Gastroesophageal sphincter (tissue), 4 donors: ENCODE measurements around the gene PRDM16. TPM values are rescaled to one million over a fixed set of nuclear protein-coding genes. Genes with fewer than 3 reads are reported as not detected.
A peak's percentile ranks its signal among the peaks of the same experiment; 100 is the strongest.

Source experiments
- ATAC-seq: fragments of 150-250 bp; one replicate; pipeline ENCODE4 v1.9.1; 2016; ENCODE audit warnings: mild to moderate bottlenecking, moderate library complexity
- H3K27ac ChIP-seq, 4 donors: fragments of 200-600 bp; sonication (generic) in 3 of 4; 1 replicate in 3 of 4; 2 replicates in 1 of 4; pipeline ENCODE4 v1.5.1; 2016 to 2019
- H3K27me3 ChIP-seq: fragments of 200-600 bp; sonication (generic); one replicate; pipeline ENCODE4 v1.5.1; 2019
- H3K36me3 ChIP-seq, 2 donors: fragments of 200-600 bp; sonication (generic); one replicate each; pipeline ENCODE4 v1.5.1; 2019; ENCODE audit warnings: control low read depth in 1 of 2
- H3K4me1 ChIP-seq, 3 donors: fragments of 200-600 bp; sonication (generic); 1 replicate in 2 of 3; 2 replicates in 1 of 3; pipeline ENCODE4 v1.5.1; 2016 to 2019; ENCODE audit warnings: control low read depth in 2 of 3
- H3K4me3 ChIP-seq, 2 donors: fragments of 200-600 bp; sonication (generic); one replicate each; pipeline ENCODE4 v1.5.1; 2019; ENCODE audit warnings: mild to moderate bottlenecking in 1 of 2, moderate library complexity in 1 of 2
- H3K9me3 ChIP-seq, 3 donors: fragments of 200-600 bp; sonication (generic); one replicate each; pipeline ENCODE4 v1.5.1; 2017 to 2019; ENCODE audit warnings: control low read depth in 2 of 3
- CTCF ChIP-seq, 4 experiments: fragments of 200-600 bp in 2 of 4; fragments of 450-650 bp in 2 of 4; sonication (generic) in 1 of 4; IDR thresholded peaks; one replicate each; pipeline ENCODE4 v1.5.1; 2017 to 2019; ENCODE audit warnings: antibody characterized with exemption in 4 of 4, mild to moderate bottlenecking in 2 of 4, moderate library complexity in 2 of 4
- EP300 ChIP-seq: sonication (generic); formaldehyde crosslinking; IDR thresholded peaks from one replicate; pipeline ENCODE4 v1.6.1; 2017; ENCODE audit warnings: antibody characterized with exemption, mild to moderate bottlenecking
- POLR2A ChIP-seq, 2 donors: fragments of 450-650 bp; IDR thresholded peaks; one replicate each; pipeline ENCODE4 v1.6.1; 2017; ENCODE audit warnings: antibody characterized with exemption in 2 of 2, mild to moderate bottlenecking in 2 of 2, moderate library complexity in 1 of 2
- POLR2AphosphoS5 ChIP-seq: sonication (generic); formaldehyde crosslinking; IDR thresholded peaks from one replicate; pipeline ENCODE4 v1.6.1; 2017; ENCODE audit warnings: antibody characterized with exemption
- WGBS, 2 donors: methylation state at CpG; one replicate each; pipeline ENCODE4 v1.1.5; 2018; ENCODE audit warnings: low coverage in 1 of 2; 5-methylcytosine and 5-hydroxymethylcytosine counted together
- total RNA-seq, 4 donors: library from RNA; depleted of rRNA; stranded (reverse); fragments of >200 nt; gene quantifications; one replicate each; pipeline ENCODE4 v1.1.0, GENCODE V29; 2016

PRDM16 gene
- total RNA-seq, 4 donors from 2014 or later = 1.1 to 3.4 (median 1.6) TPM

- TF ChIP-seq POLR2AphosphoS5 (no peak), CTCF (IDR thresholded peaks at IDR 0.05) (no peak), EP300 (no peak), POLR2A (IDR thresholded peaks at IDR 0.05) (no peak)
- no peaks in the 10 kb centered on the region for H3K36me3 ChIP-seq
- no peaks in the 10 kb centered on the region for H3K27me3 ChIP-seq
- 15 to 23% methylated on average over 11 of the region's 22 CpGs for WGBS, 2 donors
- no peak for ATAC-seq
- no peak overlapping the region for H3K4me3 ChIP-seq
- peaks cover 6 to 44% (median 24%) of the 10 kb centered on the region in 3 donors for H3K4me1 ChIP-seq
- peak overlapping the region; percentile 88 to 96 (median 92) for H3K27ac ChIP-seq
- no peaks in the 10 kb centered on the region for H3K9me3 ChIP-seq
Measured at GRCh38 chr1:3314491-3315381, 245.7 kb downstream of the PRDM16 start.

- no peak for TF ChIP-seq POLR2A (IDR thresholded peaks at IDR 0.05)
- TF ChIP-seq EP300 = no peak
- no peak for TF ChIP-seq POLR2AphosphoS5
- no peak for TF ChIP-seq CTCF (IDR thresholded peaks at IDR 0.05)
Measured at GRCh38 chr1:3315399-3316339, 246.7 kb downstream of the PRDM16 start.

GRCh38 chr1:3316340-3316943, 247.4 kb downstream of the PRDM16 start:
- H3K27ac ChIP-seq = no peak overlapping the region
- ATAC-seq = no peak
- WGBS, 2 donors = 63 to 92% methylated on average over 2 to 5 of the region's 8 CpGs
- no peaks in the 10 kb centered on the region for H3K36me3 ChIP-seq
- peaks cover 6 to 44% (median 24%) of the 10 kb centered on the region in 3 donors for H3K4me1 ChIP-seq
- H3K9me3 ChIP-seq = no peaks in the 10 kb centered on the region
- no peak for TF ChIP-seq POLR2AphosphoS5
- TF ChIP-seq EP300 = no peak
- TF ChIP-seq CTCF (IDR thresholded peaks at IDR 0.05) = no peak
- no peak for TF ChIP-seq POLR2A (IDR thresholded peaks at IDR 0.05)
- H3K4me3 ChIP-seq = no peak overlapping the region
- peaks cover 7% of the 10 kb centered on the region for H3K27me3 ChIP-seq

More at GRCh38 chr1:3315399-3316339, 246.7 kb downstream of the PRDM16 start:
- H3K9me3 ChIP-seq = no peaks in the 10 kb centered on the region
- 24 to 49% methylated on average over 3 to 8 of the region's 21 CpGs for WGBS, 2 donors
- ATAC-seq = no peak
- H3K27ac ChIP-seq = peak overlapping the region in 2 of 4 donors; percentile 91 to 92
- no peaks in the 10 kb centered on the region for H3K36me3 ChIP-seq
- peaks cover 4% of the 10 kb centered on the region for H3K27me3 ChIP-seq
- H3K4me1 ChIP-seq = peaks cover 6 to 44% (median 24%) of the 10 kb centered on the region in 3 donors
- H3K4me3 ChIP-seq = no peak overlapping the region

GRCh38 chr1:3317456-3317855, 248.5 kb downstream of the PRDM16 start:
- Histone ChIP-seq H3K27me3 (peaks cover 10% of the 10 kb centered on the region), H3K9me3 (no peaks in the 10 kb centered on the region), H3K4me3 (no peak overlapping the region), H3K27ac (no peak overlapping the region), H3K36me3 (no peaks in the 10 kb centered on the region), H3K4me1 (peaks cover 6 to 36% (median 24%) of the 10 kb centered on the region in 3 donors)
- TF ChIP-seq CTCF (IDR thresholded peaks at IDR 0.05) (no peak), POLR2A (IDR thresholded peaks at IDR 0.05) (no peak), EP300 (no peak), POLR2AphosphoS5 (no peak)
- ATAC-seq = no peak
- WGBS, 2 donors = no CpG with 5 or more reads among the region's 17 CpGs
